Stomach (tissue), 4 donors: ENCODE results near the gene LY6G5B.

Source experiments
- EP300 ChIP-seq: sonication (generic); formaldehyde crosslinking; IDR thresholded peaks from one replicate; pipeline ENCODE4 v1.6.1; 2017; ENCODE audit warnings: antibody characterized with exemption
- POLR2A ChIP-seq, 4 donors: fragments of 450-650 bp; IDR thresholded peaks; one replicate each; pipeline ENCODE4 v1.6.1; 2016; ENCODE audit warnings: antibody characterized with exemption in 4 of 4, control low read depth in 2 of 4, mild to moderate bottlenecking in 1 of 4, moderate library complexity in 1 of 4
- POLR2AphosphoS5 ChIP-seq, 3 donors: sonication (generic); formaldehyde crosslinking; IDR thresholded peaks; one replicate each; pipeline ENCODE4 v1.6.1; 2016; ENCODE audit warnings: antibody characterized with exemption in 3 of 3
- TF ChIP-seq, protein P1 (sequence below), 7 experiments: fragments of 450-650 bp in 4 of 7; fragments of 200-600 bp in 3 of 7; sonication (generic) in 3 of 7; IDR thresholded peaks; one replicate each; pipeline ENCODE4 v1.5.1; 2016 to 2019; ENCODE audit warnings: antibody characterized with exemption in 7 of 7, control low read depth in 2 of 7, mild to moderate bottlenecking in 1 of 7

DNA sequence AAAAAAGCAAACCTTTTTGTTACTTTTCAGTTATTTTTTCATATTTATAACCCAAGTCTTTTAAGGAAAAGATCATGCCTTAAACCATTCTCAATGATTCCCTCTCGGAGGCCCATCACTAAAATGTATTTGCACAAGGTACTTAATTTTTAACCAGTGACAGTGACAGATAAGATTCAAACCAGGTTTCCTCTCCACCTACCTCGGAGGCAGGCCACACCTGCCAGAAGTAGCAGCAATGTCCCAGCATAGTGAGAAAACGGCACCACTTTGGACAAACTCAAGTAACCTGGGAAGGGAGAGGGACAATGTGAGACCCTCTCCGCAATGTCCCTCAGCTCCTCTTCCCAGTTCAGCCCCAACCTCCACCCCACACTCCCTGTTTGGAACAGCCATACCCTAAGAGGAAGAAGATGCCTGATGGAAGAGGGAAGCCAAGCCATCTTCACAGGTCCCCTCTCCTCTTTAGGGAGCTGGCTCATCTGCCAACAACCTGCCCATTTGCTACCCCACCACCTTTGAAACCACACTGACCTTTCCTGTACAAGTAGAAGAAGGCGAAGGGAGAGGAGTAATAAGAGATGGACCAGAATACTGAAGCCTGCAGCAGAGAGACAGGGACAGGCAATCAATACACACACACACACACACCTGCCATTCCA, 31.1 kb downstream of the LY6G5B start:
- TF ChIP-seq, protein P1, sequence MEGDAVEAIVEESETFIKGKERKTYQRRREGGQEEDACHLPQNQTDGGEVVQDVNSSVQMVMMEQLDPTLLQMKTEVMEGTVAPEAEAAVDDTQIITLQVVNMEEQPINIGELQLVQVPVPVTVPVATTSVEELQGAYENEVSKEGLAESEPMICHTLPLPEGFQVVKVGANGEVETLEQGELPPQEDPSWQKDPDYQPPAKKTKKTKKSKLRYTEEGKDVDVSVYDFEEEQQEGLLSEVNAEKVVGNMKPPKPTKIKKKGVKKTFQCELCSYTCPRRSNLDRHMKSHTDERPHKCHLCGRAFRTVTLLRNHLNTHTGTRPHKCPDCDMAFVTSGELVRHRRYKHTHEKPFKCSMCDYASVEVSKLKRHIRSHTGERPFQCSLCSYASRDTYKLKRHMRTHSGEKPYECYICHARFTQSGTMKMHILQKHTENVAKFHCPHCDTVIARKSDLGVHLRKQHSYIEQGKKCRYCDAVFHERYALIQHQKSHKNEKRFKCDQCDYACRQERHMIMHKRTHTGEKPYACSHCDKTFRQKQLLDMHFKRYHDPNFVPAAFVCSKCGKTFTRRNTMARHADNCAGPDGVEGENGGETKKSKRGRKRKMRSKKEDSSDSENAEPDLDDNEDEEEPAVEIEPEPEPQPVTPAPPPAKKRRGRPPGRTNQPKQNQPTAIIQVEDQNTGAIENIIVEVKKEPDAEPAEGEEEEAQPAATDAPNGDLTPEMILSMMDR (IDR thresholded peaks at IDR 0.05), result no peak
- TF ChIP-seq POLR2AphosphoS5 (IDR thresholded peaks at IDR 0.05) (no peak), POLR2A (IDR thresholded peaks at IDR 0.05) (no peak), EP300 (no peak)
